Neural cell (in vitro differentiated cells): ENCODE results near the gene RETREG1. TPM values are rescaled to one million over a fixed set of nuclear protein-coding genes. Genes with fewer than 3 reads are reported as not detected.

ENCODE experiments used
- H2AFZ ChIP-seq: fragments of 200-600, 300-800 bp; sonication (generic), shearing (Covaris generic); 2 replicates; pipeline ENCODE4 v1.6.0; 2014; ENCODE audit warnings: low read depth, mild to moderate bottlenecking, antibody characterized with exemption, low read length, moderate library complexity
- H3F3A ChIP-seq: fragments of 200-600 bp; shearing (Covaris generic); 2 replicates; pipeline ENCODE4 v1.6.1; 2016; ENCODE audit warnings: mild to moderate bottlenecking, moderate library complexity, mixed read lengths, antibody characterized with exemption, low read length; ENCODE audit not compliant: insufficient read depth, poor library complexity, severe bottlenecking
- H3K27ac ChIP-seq: fragments of 200-600, 300-800 bp; sonication (generic), shearing (Covaris generic); 2 replicates; pipeline ENCODE4 v1.5.1; 2014; ENCODE audit warnings: mild to moderate bottlenecking, low read length, moderate library complexity
- H3K27me3 ChIP-seq: fragments of 300-800, 200-600 bp; sonication (generic), shearing (Covaris generic); 2 replicates; pipeline ENCODE4 v1.6.0; 2014; ENCODE audit warnings: mild to moderate bottlenecking, low read depth, low read length, moderate library complexity; ENCODE audit not compliant: insufficient read depth
- H3K36me3 ChIP-seq: fragments of 300-800, 200-600 bp; sonication (generic), shearing (Covaris generic); 2 replicates; pipeline ENCODE4 v1.5.1; 2014; ENCODE audit warnings: mild to moderate bottlenecking, antibody characterized with exemption, low read length, moderate library complexity; ENCODE audit not compliant: insufficient read depth
- H3K4me2 ChIP-seq: fragments of 300-800, 200-600 bp; sonication (generic), shearing (Covaris generic); 2 replicates; pipeline ENCODE4 v1.6.0; 2014; ENCODE audit warnings: mild to moderate bottlenecking, low read length
- H3K4me3 ChIP-seq: fragments of 300-800, 200-600 bp; sonication (generic), shearing (Covaris generic); 2 replicates; pipeline ENCODE4 v1.5.1; 2014; ENCODE audit warnings: mild to moderate bottlenecking, low read length, moderate library complexity
- H3K79me2 ChIP-seq: fragments of 200-600 bp; shearing (Covaris generic); replicated peaks from 2 replicates; pipeline ENCODE4 v1.6.0; 2014; ENCODE audit warnings: mild to moderate bottlenecking, low read length, moderate library complexity; ENCODE audit not compliant: insufficient read depth
- H3K9ac ChIP-seq: fragments of 300-800, 200-600 bp; sonication (generic), shearing (Covaris generic); 2 replicates; pipeline ENCODE4 v1.6.1; 2016; ENCODE audit warnings: mild to moderate bottlenecking, low read length, mixed read lengths
- H3K9me2 ChIP-seq: fragments of 200-600 bp; shearing (Covaris generic); 2 replicates; pipeline ENCODE4 v1.6.1; 2016; ENCODE audit warnings: mild to moderate bottlenecking, low read length, mixed read lengths; ENCODE audit not compliant: insufficient read depth
- H3K9me3 ChIP-seq: fragments of 200-600, 300-800 bp; sonication (generic), shearing (Covaris generic); 2 replicates; pipeline ENCODE4 v1.6.1; 2016; ENCODE audit warnings: mild to moderate bottlenecking, mixed run types, low read length, moderate library complexity, mixed read lengths
- H4K20me1 ChIP-seq: fragments of 200-600 bp; shearing (Covaris generic); 2 replicates; pipeline ENCODE4 v1.6.1; 2016; ENCODE audit warnings: mild to moderate bottlenecking, mixed run types; ENCODE audit not compliant: insufficient read depth
- EP300 ChIP-seq: fragments of 450-650 bp; conservative IDR thresholded peaks from 2 replicates; pipeline ENCODE4 v1.6.1; 2014; ENCODE audit warnings: antibody characterized with exemption, mild to moderate bottlenecking, moderate library complexity; ENCODE audit not compliant: poor library complexity, severe bottlenecking
- EZH2 ChIP-seq: fragments of 200-600, 300-800 bp; shearing (Covaris generic), sonication (generic); IDR thresholded peaks from 2 replicates; pipeline ENCODE4 v1.6.1; 2014; ENCODE audit warnings: antibody characterized with exemption, low read length, borderline replicate concordance, mild to moderate bottlenecking; ENCODE audit not compliant: insufficient read depth, poor library complexity, severe bottlenecking
- MXI1 ChIP-seq: fragments of 450-650 bp; conservative IDR thresholded peaks from 2 replicates; pipeline ENCODE4 v1.6.1; 2014; ENCODE audit warnings: antibody characterized with exemption, mild to moderate bottlenecking; ENCODE audit not compliant: poor library complexity, severe bottlenecking
- POLR2AphosphoS5 ChIP-seq: IDR thresholded peaks from 2 replicates; pipeline ENCODE4 v1.6.1; 2012
- RAD21 ChIP-seq: fragments of 450-650 bp; conservative IDR thresholded peaks from 2 replicates; pipeline ENCODE4 v1.6.1; 2014; ENCODE audit warnings: antibody characterized with exemption, mild to moderate bottlenecking, moderate library complexity
- REST ChIP-seq: IDR thresholded peaks from 2 replicates; pipeline ENCODE4 v1.6.1; 2012; ENCODE audit warnings: borderline replicate concordance
- SMC3 ChIP-seq: fragments of 450-650 bp; conservative IDR thresholded peaks from 2 replicates; pipeline ENCODE4 v1.6.1; 2014; ENCODE audit warnings: antibody characterized with exemption, mild to moderate bottlenecking, moderate library complexity; ENCODE audit not compliant: poor library complexity
- TAF1 ChIP-seq: IDR thresholded peaks from 2 replicates; pipeline ENCODE4 v1.6.1; 2012; ENCODE audit warnings: low read depth
- polyA plus RNA-seq: library from polyadenylated mRNA; depleted of rRNA; stranded (reverse); fragments of >200 nt; gene quantifications from 2 replicates; pipeline ENCODE4 v1.2.3, GENCODE V29; 2014
- TF ChIP-seq, protein P1 (sequence below): fragments of 450-650 bp; IDR thresholded peaks from 2 replicates; pipeline ENCODE4 v1.5.1; 2014; ENCODE audit warnings: antibody characterized with exemption, mild to moderate bottlenecking, moderate library complexity; ENCODE audit not compliant: poor library complexity, severe bottlenecking

Gene RETREG1
- polyA plus RNA-seq, 1 donor from 2014 or later, result 25.4 TPM

DNA sequence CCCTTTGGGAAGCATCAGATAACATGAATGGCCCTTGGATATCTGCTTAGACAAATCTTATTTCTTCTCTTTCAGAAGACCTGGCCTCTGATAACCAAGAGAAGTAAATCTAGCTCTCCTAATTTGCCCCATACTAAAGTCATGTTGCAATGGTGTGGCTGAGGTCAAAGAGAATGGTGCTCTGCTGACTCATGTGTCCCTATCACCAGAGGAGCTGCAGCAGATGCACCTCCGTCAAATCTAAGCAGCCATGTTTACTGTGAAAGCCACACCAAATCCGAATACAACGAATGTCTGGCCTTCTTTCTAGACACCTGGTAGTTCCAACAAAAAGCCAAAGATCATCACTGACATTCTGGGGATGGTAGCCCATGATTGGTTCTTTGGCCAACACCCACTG lies 23.2 kb downstream of the RETREG1 start:
- Histone ChIP-seq H3K9me3 (no peaks in the 10 kb centered on the region), H3K4me3 (no peak overlapping the region), H3K79me2 (no peaks in the 10 kb centered on the region), H3K4me2 (no peak overlapping the region), H3F3A (no peaks in the 10 kb centered on the region), H4K20me1 (no peaks in the 10 kb centered on the region), H3K36me3 (no peaks in the 10 kb centered on the region), H3K9ac (no peak overlapping the region), H3K27ac (no peak overlapping the region), H2AFZ (no peak overlapping the region), H3K27me3 (no peaks in the 10 kb centered on the region), H3K9me2 (no peaks in the 10 kb centered on the region)
- TF ChIP-seq, protein P1, sequence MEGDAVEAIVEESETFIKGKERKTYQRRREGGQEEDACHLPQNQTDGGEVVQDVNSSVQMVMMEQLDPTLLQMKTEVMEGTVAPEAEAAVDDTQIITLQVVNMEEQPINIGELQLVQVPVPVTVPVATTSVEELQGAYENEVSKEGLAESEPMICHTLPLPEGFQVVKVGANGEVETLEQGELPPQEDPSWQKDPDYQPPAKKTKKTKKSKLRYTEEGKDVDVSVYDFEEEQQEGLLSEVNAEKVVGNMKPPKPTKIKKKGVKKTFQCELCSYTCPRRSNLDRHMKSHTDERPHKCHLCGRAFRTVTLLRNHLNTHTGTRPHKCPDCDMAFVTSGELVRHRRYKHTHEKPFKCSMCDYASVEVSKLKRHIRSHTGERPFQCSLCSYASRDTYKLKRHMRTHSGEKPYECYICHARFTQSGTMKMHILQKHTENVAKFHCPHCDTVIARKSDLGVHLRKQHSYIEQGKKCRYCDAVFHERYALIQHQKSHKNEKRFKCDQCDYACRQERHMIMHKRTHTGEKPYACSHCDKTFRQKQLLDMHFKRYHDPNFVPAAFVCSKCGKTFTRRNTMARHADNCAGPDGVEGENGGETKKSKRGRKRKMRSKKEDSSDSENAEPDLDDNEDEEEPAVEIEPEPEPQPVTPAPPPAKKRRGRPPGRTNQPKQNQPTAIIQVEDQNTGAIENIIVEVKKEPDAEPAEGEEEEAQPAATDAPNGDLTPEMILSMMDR, result no peak
- TF ChIP-seq TAF1 (no peak), REST (no peak), POLR2AphosphoS5 (no peak), RAD21 (no peak), SMC3 (no peak), EP300 (no peak), MXI1 (no peak), EZH2 (no peak)

- Histone ChIP-seq H3K27me3 (no peaks in the 10 kb centered on the region), H2AFZ (no peak overlapping the region), H3K79me2 (no peaks in the 10 kb centered on the region), H3F3A (no peaks in the 10 kb centered on the region), H3K9me3 (no peaks in the 10 kb centered on the region), H4K20me1 (no peaks in the 10 kb centered on the region), H3K27ac (no peak overlapping the region), H3K36me3 (no peaks in the 10 kb centered on the region), H3K9ac (no peak overlapping the region), H3K4me3 (no peak overlapping the region), H3K9me2 (no peaks in the 10 kb centered on the region), H3K4me2 (no peak overlapping the region)
- TF ChIP-seq POLR2AphosphoS5 (no peak), EZH2 (no peak), EP300 (no peak), REST (no peak), TAF1 (no peak), SMC3 (no peak), RAD21 (no peak), MXI1 (no peak)
- TF ChIP-seq, protein P1, result no peak
These were observed 23.8 kb downstream of the RETREG1 start for GRCh38 chr5:16593013-16593412.
